Mucosa of descending colon (tissue), 3 donors: Measurements from ENCODE around the gene RNF212. TPM values are rescaled to one million over a fixed set of nuclear protein-coding genes. Genes with fewer than 3 reads are reported as not detected.
A peak's percentile ranks its signal among the peaks of the same experiment; 100 is the strongest.

Experiments used
- ATAC-seq: fragments of 200-7000 bp; cut with Tn5 transposase; one replicate; pipeline ENCODE4 v1.9.1; 2020; ENCODE audit warnings: mild to moderate bottlenecking, moderate library complexity
- DNase-seq, 3 donors: peaks; one replicate each; pipeline ENCODE4 v3.0.0-alpha.2; 2020
- H3K36me3 ChIP-seq: fragments of 200-600 bp; one replicate; pipeline ENCODE4 v1.8.0; 2021; ENCODE audit warnings: low read depth, mild to moderate bottlenecking
- H3K4me1 ChIP-seq: fragments of 200-600 bp; one replicate; pipeline ENCODE4 v1.8.0; 2021; ENCODE audit warnings: low read depth, mild to moderate bottlenecking
- H3K4me3 ChIP-seq: fragments of 200-600 bp; one replicate; pipeline ENCODE4 v1.8.0; 2021; ENCODE audit warnings: mild to moderate bottlenecking
- H3K9me3 ChIP-seq: fragments of 200-600 bp; one replicate; pipeline ENCODE4 v1.8.0; 2021; ENCODE audit warnings: mild to moderate bottlenecking
- intact Hi-C, 2 donors: fragments of 100-400 bp; cut with DNase I in 1 of 2; cut with micrococcal nuclease in 1 of 2; formaldehyde crosslinking; loops; one replicate each; pipeline versions ENCODE4 v1.11.0 to v1.11.1; 2022; cut with DNase I, micrococcal nuclease
- total RNA-seq, 3 donors: library from RNA; stranded (reverse); fragmentation: NEBNext Ultra II Directional in 2 of 3; extraction: Animal tissue kit (Norgen Biotek cat#: 25700) in 2 of 3; gene quantifications; one replicate each; pipeline versions ENCODE4 v1.2.1 to v1.2.4, GENCODE V29; 2021 to 2023
- TF ChIP-seq, protein P1 (sequence below): fragments of 200-600 bp; IDR thresholded peaks from one replicate; pipeline ENCODE4 v1.8.0; 2022; ENCODE audit warnings: antibody characterized with exemption, mild to moderate bottlenecking
- donor health status: DM: no; HTN: no; CAD: no; lungs with moderate emphysema.
- donor health status: DM: no; HTN: no; CAD: no.
- donor health status: DM: no; HTN: yes; CAD: no.

RNF212 gene
- total RNA-seq, 3 donors from 2014 or later = 2.3 to 4.9 (median 3.9) TPM

DNA sequence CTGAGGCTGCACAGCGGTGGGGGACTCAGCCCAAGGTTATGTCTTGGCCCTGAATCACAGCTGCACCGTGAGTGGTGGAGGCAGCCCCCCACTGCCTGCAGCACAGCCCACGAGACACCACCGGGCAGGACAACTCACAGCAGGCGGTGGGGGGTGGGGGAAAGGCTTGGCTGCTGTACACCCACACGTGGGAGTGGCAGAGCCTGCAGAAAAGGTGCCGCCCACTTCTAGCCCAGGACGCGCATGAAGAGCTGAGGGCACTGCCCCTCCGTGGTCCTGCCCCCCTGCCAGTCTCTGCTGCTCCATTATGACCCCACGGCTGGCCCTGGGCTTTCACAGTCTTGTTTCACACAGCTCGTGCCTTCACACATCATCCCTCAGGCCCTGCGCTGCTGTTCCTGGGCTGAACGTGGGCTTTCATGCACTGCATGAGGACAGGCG is 61.1 kb downstream of the RNF212 start:
- Histone ChIP-seq H3K4me1 (peaks cover 10% of the 10 kb centered on the region), H3K4me3 (no peak overlapping the region), H3K9me3 (no peaks in the 10 kb centered on the region), H3K36me3 (no peaks in the 10 kb centered on the region)
- ATAC-seq (no peak), DNase-seq (peak in 2 of 3 donors; percentile 2 to 46)
- TF ChIP-seq, protein P1, sequence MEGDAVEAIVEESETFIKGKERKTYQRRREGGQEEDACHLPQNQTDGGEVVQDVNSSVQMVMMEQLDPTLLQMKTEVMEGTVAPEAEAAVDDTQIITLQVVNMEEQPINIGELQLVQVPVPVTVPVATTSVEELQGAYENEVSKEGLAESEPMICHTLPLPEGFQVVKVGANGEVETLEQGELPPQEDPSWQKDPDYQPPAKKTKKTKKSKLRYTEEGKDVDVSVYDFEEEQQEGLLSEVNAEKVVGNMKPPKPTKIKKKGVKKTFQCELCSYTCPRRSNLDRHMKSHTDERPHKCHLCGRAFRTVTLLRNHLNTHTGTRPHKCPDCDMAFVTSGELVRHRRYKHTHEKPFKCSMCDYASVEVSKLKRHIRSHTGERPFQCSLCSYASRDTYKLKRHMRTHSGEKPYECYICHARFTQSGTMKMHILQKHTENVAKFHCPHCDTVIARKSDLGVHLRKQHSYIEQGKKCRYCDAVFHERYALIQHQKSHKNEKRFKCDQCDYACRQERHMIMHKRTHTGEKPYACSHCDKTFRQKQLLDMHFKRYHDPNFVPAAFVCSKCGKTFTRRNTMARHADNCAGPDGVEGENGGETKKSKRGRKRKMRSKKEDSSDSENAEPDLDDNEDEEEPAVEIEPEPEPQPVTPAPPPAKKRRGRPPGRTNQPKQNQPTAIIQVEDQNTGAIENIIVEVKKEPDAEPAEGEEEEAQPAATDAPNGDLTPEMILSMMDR = no peak
- intact Hi-C loops = no loop called here

DNA sequence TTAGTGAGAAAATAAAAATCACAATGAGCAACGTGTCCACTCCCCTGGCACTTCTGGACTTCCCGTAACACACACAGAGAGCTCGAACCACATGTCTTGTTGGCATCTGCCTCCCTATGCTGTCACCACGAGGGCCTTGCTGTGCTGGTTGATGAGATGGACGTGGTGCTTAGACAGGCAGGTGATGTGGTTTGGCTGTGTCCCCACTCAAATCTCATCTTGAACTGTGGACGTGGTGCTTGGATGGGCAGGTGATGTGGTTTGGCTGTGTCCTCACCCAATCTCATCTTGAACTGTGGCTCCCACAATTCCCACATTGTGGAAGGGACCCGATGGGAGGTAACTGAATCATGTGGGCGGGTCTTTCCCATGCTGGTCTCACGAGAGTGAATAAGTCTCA is 61.9 kb downstream of the RNF212 start:
- peak in 1 of 3 donors; percentile 1 for DNase-seq
- H3K4me1 ChIP-seq = peaks cover 14% of the 10 kb centered on the region
- intact Hi-C loops = no loop called here
- no peak for ATAC-seq
- H3K36me3 ChIP-seq = no peaks in the 10 kb centered on the region
- no peak overlapping the region for H3K4me3 ChIP-seq
- no peaks in the 10 kb centered on the region for H3K9me3 ChIP-seq
- TF ChIP-seq, protein P1 = no peak

DNA sequence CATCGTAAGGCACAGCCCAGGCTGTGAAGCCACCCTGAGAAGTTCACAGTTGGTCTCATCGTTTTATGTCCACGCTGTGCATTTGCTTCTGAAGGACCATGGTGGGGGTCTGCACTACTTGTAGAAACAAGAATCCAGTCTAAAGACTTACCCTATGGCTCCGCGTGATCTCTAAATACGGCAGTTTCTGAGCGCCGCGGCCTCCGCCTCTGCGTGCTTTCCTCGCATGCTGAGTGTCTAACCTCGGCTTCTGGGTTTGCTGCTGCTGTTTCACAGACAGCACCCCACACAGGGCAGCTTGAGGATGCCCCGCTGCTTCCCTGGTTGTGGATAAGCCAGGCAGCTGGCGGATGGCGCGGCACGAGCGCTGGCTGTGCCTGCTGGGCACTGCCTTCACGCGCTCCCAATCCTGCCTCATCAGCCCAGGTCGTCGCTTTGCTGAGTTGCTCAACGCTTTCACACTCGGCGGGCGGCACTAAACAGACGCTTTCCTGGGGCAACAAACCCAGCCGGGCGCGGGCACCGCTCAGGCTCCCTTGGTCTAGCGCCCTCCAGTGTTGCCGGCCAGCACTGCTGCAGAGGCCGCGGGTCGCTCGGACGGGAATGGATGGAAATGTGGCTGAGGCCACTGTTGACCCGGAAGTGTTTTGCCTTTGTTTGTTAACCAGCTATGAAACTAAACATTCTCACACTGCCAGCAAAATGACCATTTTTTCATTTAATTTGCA is 62.7 kb downstream of the RNF212 start:
- no peak overlapping the region for H3K4me3 ChIP-seq
- H3K36me3 ChIP-seq = no peaks in the 10 kb centered on the region
- TF ChIP-seq, protein P1 = no peak
- DNase-seq (peak in 2 of 3 donors; percentile 1 to 49), ATAC-seq (no peak)
- peaks cover 12% of the 10 kb centered on the region for H3K4me1 ChIP-seq
- H3K9me3 ChIP-seq = no peaks in the 10 kb centered on the region
- intact Hi-C loops = no loop called here

DNA sequence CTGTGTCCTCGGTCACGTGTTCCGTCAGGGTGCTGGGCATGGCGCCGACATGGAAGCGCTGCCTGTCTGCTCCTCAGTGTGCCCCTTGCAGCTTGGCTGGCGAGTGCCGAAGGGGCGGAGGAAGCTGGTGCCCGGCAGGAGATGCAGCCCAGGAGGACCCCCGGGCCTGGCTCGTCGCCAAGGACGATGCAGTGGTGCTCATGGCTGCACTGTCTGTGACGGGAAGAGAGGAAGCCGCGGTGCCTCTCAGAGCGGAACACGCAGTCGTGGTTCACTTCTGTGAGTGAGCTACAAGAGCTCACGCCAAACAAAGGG is 63.8 kb downstream of the RNF212 start:
- Histone ChIP-seq H3K4me3 (no peak overlapping the region), H3K4me1 (peaks cover 12% of the 10 kb centered on the region), H3K36me3 (no peaks in the 10 kb centered on the region), H3K9me3 (no peaks in the 10 kb centered on the region)
- intact Hi-C loops = no loop called here
- TF ChIP-seq, protein P1 = no peak
- DNase-seq (peak; percentile 5 to 60 (median 23)), ATAC-seq (no peak)

DNA sequence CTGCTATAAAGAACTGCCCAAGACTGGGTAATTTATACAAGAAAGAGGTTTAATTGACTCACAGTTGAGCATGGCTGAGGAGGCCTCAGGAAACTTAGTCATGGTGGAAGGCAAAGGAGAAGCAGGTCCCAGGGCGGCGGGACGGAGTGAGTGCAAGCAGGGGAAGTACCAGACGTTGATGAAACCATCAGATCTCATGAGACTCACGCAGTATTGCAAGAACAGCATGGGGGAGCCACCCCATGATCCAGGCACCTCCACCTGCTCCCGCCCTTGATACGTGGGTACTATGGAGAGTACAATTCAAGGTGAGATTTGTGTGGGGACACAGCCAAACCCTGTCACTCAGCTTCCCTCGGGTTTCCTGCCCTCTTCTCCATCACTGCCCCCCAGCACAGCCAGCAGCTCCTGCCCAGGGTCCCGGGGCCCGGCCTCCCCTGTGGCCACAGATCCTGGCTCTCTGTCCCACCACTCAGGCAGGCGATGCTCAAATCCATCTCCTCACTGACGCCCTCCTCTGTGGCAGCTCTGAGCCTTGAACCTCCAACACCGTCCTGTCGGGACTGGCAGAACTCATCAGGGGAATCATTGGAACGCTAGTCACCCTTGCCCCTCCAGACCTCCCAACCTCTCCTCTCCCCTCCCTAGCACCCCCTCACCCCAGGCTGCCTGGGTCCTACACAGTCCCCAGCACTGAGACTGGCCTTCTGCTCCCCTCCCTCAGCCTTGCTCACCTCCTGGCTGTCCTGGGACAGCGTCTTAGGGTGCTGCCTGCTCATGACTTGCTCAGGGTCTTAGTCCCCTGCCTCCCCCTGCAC is 64.4 kb downstream of the RNF212 start:
- ATAC-seq = no peak

More for the DNA sequence above, 64.4 kb downstream of the RNF212 start:
- H3K4me3 ChIP-seq = no peak overlapping the region
- no peaks in the 10 kb centered on the region for H3K9me3 ChIP-seq
- TF ChIP-seq, protein P1 = no peak
- DNase-seq = peak in 2 of 3 donors; percentile 2 to 48
- intact Hi-C loops = no loop called here
- no peaks in the 10 kb centered on the region for H3K36me3 ChIP-seq
- H3K4me1 ChIP-seq = peaks cover 12% of the 10 kb centered on the region
